A549 (cell line): ENCODE measurements around the gene SCO2. TPM values are rescaled to one million over a fixed set of nuclear protein-coding genes. Genes with fewer than 3 reads are reported as not detected.

ENCODE experiments used
- ATAC-seq, 2 experiments: fragments of 200-7000 bp in 1 of 2; fragments of >200 bp in 1 of 2; cut with Nextera tagmentation in 1 of 2; cut with Tn5 transposase in 1 of 2; 3 replicates each; pipeline versions ENCODE4 v1.8.0 to v1.9.1; 2018 to 2020; ENCODE audit warnings: mild to moderate bottlenecking in 1 of 2, moderate library complexity in 1 of 2
- CTCF ChIA-PET: fragments of 300-600 bp; sonication (Branson Sonifier 250); formaldehyde crosslinking; extraction: SDS; loops from one replicate; lab custom pipeline; 2021; ENCODE audit warnings: antibody characterized with exemption, inconsistent platforms; lab: Yijun Ruan, JAX
- POLR2A ChIA-PET: fragments of 350-600 bp; formaldehyde crosslinking; extraction: SDS; loops from one replicate; lab custom pipeline; 2021; ENCODE audit warnings: antibody characterized with exemption, inconsistent platforms; lab: Yijun Ruan, JAX
- DNase-seq, 2 experiments: peaks; one replicate each; pipeline versions ENCODE4 v3.0.0 to v3.0.0-alpha.2; 2011 to 2016; ENCODE audit warnings: low read depth in 1 of 2, low spot score in 1 of 2
- FAIRE-seq: peaks from 2 replicates; lab custom pipeline; 2011; peaks lifted over from hg19 to GRCh38; lab: Jason Lieb, UNC
- H3K27ac ChIP-seq, 2 experiments: fragments of >200 bp; sonication (Bioruptor Twin); formaldehyde crosslinking; 3 replicates each; pipeline ENCODE4 v1.5.1; 2016 to 2017
- H3K4me1 ChIP-seq: fragments of >200 bp; sonication (Bioruptor Twin); formaldehyde crosslinking; 3 replicates; pipeline ENCODE4 v1.6.1; 2016
- H3K4me2 ChIP-seq: fragments of >200 bp; sonication (Bioruptor Twin); formaldehyde crosslinking; 3 replicates; pipeline ENCODE4 v1.6.1; 2016
- H3K4me3 ChIP-seq: fragments of >200 bp; sonication (Bioruptor Twin); formaldehyde crosslinking; 3 replicates; pipeline ENCODE4 v1.5.1; 2016
- H3K9me3 ChIP-seq: fragments of >200 bp; sonication (Bioruptor Twin); formaldehyde crosslinking; 3 replicates; pipeline ENCODE4 v1.6.1; 2016
- EHMT2 ChIP-seq: fragments of 200-600 bp; sonication (generic); IDR thresholded peaks from 2 replicates; pipeline ENCODE4 v1.6.1; 2016; ENCODE audit warnings: antibody characterized with exemption, low read depth, mild to moderate bottlenecking, moderate library complexity
- ELK1 ChIP-seq: fragments of 150-350 bp; IDR thresholded peaks from 2 replicates; pipeline ENCODE4 v1.6.1; 2014; ENCODE audit warnings: low read depth, mild to moderate bottlenecking, low read length
- EP300 ChIP-seq, 2 experiments: fragments of >200 bp; sonication (Bioruptor Twin); formaldehyde crosslinking; IDR thresholded peaks; 2 replicates in 1 of 2; 3 replicates in 1 of 2; pipeline ENCODE4 v1.6.1; 2016 to 2017
- FOSL2 ChIP-seq, 2 experiments: fragments of 450-650 bp in 1 of 2; fragments of >200 bp in 1 of 2; sonication (Bioruptor Twin) in 1 of 2; formaldehyde crosslinking; IDR thresholded peaks; 2 replicates each; pipeline versions ENCODE4 v1.5.0 to v1.6.1; 2016 to 2020; ENCODE audit warnings: mild to moderate bottlenecking in 1 of 2, moderate library complexity in 1 of 2
- HMGXB4 ChIP-seq: fragments of 250-450 bp; sonication (Bioruptor Pico); IDR thresholded peaks from 2 replicates; pipeline ENCODE4 v1.5.0; 2021; ENCODE audit warnings: mild to moderate bottlenecking, moderate library complexity, borderline replicate concordance
- HOXA7 ChIP-seq: fragments of 250-450 bp; sonication (Bioruptor Pico); IDR thresholded peaks from 2 replicates; pipeline ENCODE4 v1.5.0; 2020; ENCODE audit warnings: mild to moderate bottlenecking, moderate library complexity
- JUN ChIP-seq, 2 experiments: fragments of >200 bp; sonication (Bioruptor Twin); formaldehyde crosslinking; IDR thresholded peaks; 2 replicates in 1 of 2; 3 replicates in 1 of 2; pipeline ENCODE4 v1.6.1; 2016 to 2017
- JUNB ChIP-seq: fragments of >200 bp; sonication (Bioruptor Twin); formaldehyde crosslinking; IDR thresholded peaks from 2 replicates; pipeline ENCODE4 v1.6.1; 2016
- NFE2L2 ChIP-seq: fragments of 150-350 bp; conservative IDR thresholded peaks from 2 replicates; pipeline ENCODE4 v1.6.1; 2014; ENCODE audit warnings: low read length
- NPAS2 ChIP-seq: fragments of 250-450 bp; sonication (Bioruptor Pico); IDR thresholded peaks from 2 replicates; pipeline ENCODE4 v1.8.0; 2022; ENCODE audit warnings: mild to moderate bottlenecking, moderate library complexity, borderline replicate concordance
- NR3C1 ChIP-seq: fragments of >200 bp; sonication (Bioruptor Twin); formaldehyde crosslinking; IDR thresholded peaks from 3 replicates; pipeline ENCODE4 v1.6.1; 2017
- RARB ChIP-seq: fragments of 250-450 bp; sonication (Bioruptor Pico); IDR thresholded peaks from 2 replicates; pipeline ENCODE4 v1.8.0; 2021; ENCODE audit warnings: mild to moderate bottlenecking, moderate library complexity
- REST ChIP-seq: fragments of 200-600 bp; sonication (generic); IDR thresholded peaks from 2 replicates; pipeline ENCODE4 v1.6.1; 2016; ENCODE audit warnings: antibody characterized with exemption, mild to moderate bottlenecking, moderate library complexity
- RFX5 ChIP-seq: fragments of 450-650 bp; IDR thresholded peaks from 2 replicates; pipeline ENCODE4 v1.7.1; 2014; ENCODE audit warnings: antibody characterized with exemption, mild to moderate bottlenecking, moderate library complexity
- RNF2 ChIP-seq: fragments of 200-600 bp; sonication (generic); IDR thresholded peaks from 2 replicates; pipeline ENCODE4 v1.6.1; 2016; ENCODE audit warnings: low read depth, mild to moderate bottlenecking, antibody characterized with exemption, moderate library complexity, borderline replicate concordance
- SMC3 ChIP-seq: fragments of >200 bp; sonication (Bioruptor Twin); formaldehyde crosslinking; IDR thresholded peaks from 3 replicates; pipeline ENCODE4 v1.6.1; 2018; ENCODE audit warnings: inconsistent platforms
- SREBF2 ChIP-seq: fragments of 450-650 bp; IDR thresholded peaks from 2 replicates; pipeline ENCODE4 v1.6.1; 2014; ENCODE audit warnings: mild to moderate bottlenecking, moderate library complexity
- TP53 ChIP-seq: fragments of 250-450 bp; sonication (Bioruptor Pico); IDR thresholded peaks from 2 replicates; pipeline ENCODE4 v1.5.0; 2021; ENCODE audit warnings: mild to moderate bottlenecking, moderate library complexity
- USF2 ChIP-seq: fragments of 450-650 bp; IDR thresholded peaks from 2 replicates; pipeline ENCODE4 v1.6.1; 2014; ENCODE audit warnings: antibody characterized with exemption
- ZNF302 ChIP-seq: fragments of 250-450 bp; sonication (Bioruptor Pico); IDR thresholded peaks from 2 replicates; pipeline ENCODE4 v1.9.0; 2021; ENCODE audit warnings: inconsistent platforms, mild to moderate bottlenecking, moderate library complexity
- ZSCAN20 ChIP-seq: fragments of 250-450 bp; sonication (Bioruptor Pico); IDR thresholded peaks from 2 replicates; pipeline ENCODE4 v1.8.0; 2022; ENCODE audit warnings: mild to moderate bottlenecking, moderate library complexity
- WGBS: methylation state at CpG from one replicate; pipeline ENCODE4 v1.1.6; 2017; ENCODE audit errors: missing lambda C conversion rate; 5-methylcytosine and 5-hydroxymethylcytosine counted together
- polyA plus RNA-seq, 4 experiments: library from polyadenylated mRNA; depleted of rRNA in 3 of 4; stranded (reverse); fragments of >200 nt; fragmentation: RNase III in 1 of 4; extraction: RNeasy Plus Mini Kit Qiagen cat#74134 plus additional on column Dnase treatment in 1 of 4; gene quantifications; 2 replicates in 3 of 4; 3 replicates in 1 of 4; pipeline ENCODE4 v1.2.3, GENCODE V29; 2011 to 2017

The SCO2 gene
- polyA plus RNA-seq, 2 of the 4 experiments (the other 2 are of a cell fraction), result 0.37 to 1.7 TPM

- H3K4me1 ChIP-seq, result peaks cover 19% of the 10 kb centered on the region; the same call in 2 of the 3 replicates
- CTCF ChIA-PET, result no interaction called here
- no peak for FAIRE-seq
- peak in 1 of 2 experiments; percentile 47 for DNase-seq
- H3K27ac ChIP-seq, result peak within 1 kb of the TSS; percentile 77 to 92
- POLR2A ChIA-PET, result no interaction called here
- 0 out of 5 replicates have a peak, but pooled peaks of 1 of the 2 experiments have one; percentile 17 for TF ChIP-seq JUN (IDR thresholded peaks at IDR 0.05)
- TF ChIP-seq NR3C1, result no peak
- ATAC-seq, result peak; percentile 41 to 53; a peak in 3 of 6 replicates
- WGBS, result 87% methylated on average over 3 of the region's 70 CpGs
- peak within 1 kb of the TSS; percentile 66 for H3K4me2 ChIP-seq
- no peaks in the 10 kb centered on the region for H3K9me3 ChIP-seq
- H3K4me3 ChIP-seq, result peak within 1 kb of the TSS; percentile 72
Measured at GRCh38 chr22:50481440-50482106, 43.8 kb downstream of the SCO2 start, which contains the start of gene ADM2. ADM2 (plus strand) TSS chr22:50481543; CDS start chr22:50481848, 305 bp downstream.

- no peaks in the 10 kb centered on the region for H3K9me3 ChIP-seq
- ATAC-seq (no peak), DNase-seq (no peak), FAIRE-seq (no peak)
- ChIA-PET CTCF (no interaction called here), POLR2A (no interaction called here)
- H3K27ac ChIP-seq, result peak overlapping the region; percentile 77 to 92
- peak overlapping the region; percentile 66 for H3K4me2 ChIP-seq
- peaks cover 14% of the 10 kb centered on the region; the same call in 2 of the 3 replicates for H3K4me1 ChIP-seq
- peak overlapping the region; percentile 72 for H3K4me3 ChIP-seq
- TF ChIP-seq ZSCAN20 (CRISPR knock-in tag) (no peak), HMGXB4 (CRISPR knock-in tag) (no peak), JUNB (no peak), NFE2L2 (no peak), FOSL2 (IDR thresholded peaks at IDR 0.05) (no peak), FOSL2 (CRISPR knock-in tag; IDR thresholded peaks at IDR 0.05) (no peak), EHMT2 (no peak), EP300 (IDR thresholded peaks at IDR 0.05) (no peak), SREBF2 (no peak), NR3C1 (no peak), ELK1 (no peak), HOXA7 (CRISPR knock-in tag) (no peak), ZNF302 (CRISPR knock-in tag) (no peak), NPAS2 (CRISPR knock-in tag) (no peak)
- WGBS, result 20% methylated on average over 11 of the region's 45 CpGs
Measured at GRCh38 chr22:50481045-50481439, 44.4 kb downstream of the SCO2 start.

- no peak for FAIRE-seq
- no peak overlapping the region for H3K4me2 ChIP-seq
- H3K9me3 ChIP-seq, result no peaks in the 10 kb centered on the region
- no peak overlapping the region for H3K4me3 ChIP-seq
- H3K4me1 ChIP-seq, result peaks cover 12% of the 10 kb centered on the region; the same call in 2 of the 3 replicates
- DNase-seq, result no peak
- ChIA-PET CTCF (interaction anchor here (0.7 kb wide), 1 partner anchor 55 kb away, joined by 3 read pairs; no protein-coding TSS in a partner anchor), POLR2A (no interaction called here)
- WGBS, result 68% methylated on average over 10 of the region's 11 CpGs
- H3K27ac ChIP-seq, result no peak overlapping the region
- ATAC-seq, result no peak
- TF ChIP-seq RNF2, result no peak
- TF ChIP-seq RFX5, result no peak
- no peak for TF ChIP-seq TP53 (CRISPR knock-in tag)
- TF ChIP-seq HMGXB4 (CRISPR knock-in tag), result no peak
- TF ChIP-seq USF2, result no peak
- TF ChIP-seq REST, result no peak
- TF ChIP-seq SMC3, result no peak
- TF ChIP-seq RARB, result no peak
Measured at GRCh38 chr22:50479721-50480120, 45.7 kb downstream of the SCO2 start.
